Measurements from ENCODE around the gene INPP5A.

DNA sequence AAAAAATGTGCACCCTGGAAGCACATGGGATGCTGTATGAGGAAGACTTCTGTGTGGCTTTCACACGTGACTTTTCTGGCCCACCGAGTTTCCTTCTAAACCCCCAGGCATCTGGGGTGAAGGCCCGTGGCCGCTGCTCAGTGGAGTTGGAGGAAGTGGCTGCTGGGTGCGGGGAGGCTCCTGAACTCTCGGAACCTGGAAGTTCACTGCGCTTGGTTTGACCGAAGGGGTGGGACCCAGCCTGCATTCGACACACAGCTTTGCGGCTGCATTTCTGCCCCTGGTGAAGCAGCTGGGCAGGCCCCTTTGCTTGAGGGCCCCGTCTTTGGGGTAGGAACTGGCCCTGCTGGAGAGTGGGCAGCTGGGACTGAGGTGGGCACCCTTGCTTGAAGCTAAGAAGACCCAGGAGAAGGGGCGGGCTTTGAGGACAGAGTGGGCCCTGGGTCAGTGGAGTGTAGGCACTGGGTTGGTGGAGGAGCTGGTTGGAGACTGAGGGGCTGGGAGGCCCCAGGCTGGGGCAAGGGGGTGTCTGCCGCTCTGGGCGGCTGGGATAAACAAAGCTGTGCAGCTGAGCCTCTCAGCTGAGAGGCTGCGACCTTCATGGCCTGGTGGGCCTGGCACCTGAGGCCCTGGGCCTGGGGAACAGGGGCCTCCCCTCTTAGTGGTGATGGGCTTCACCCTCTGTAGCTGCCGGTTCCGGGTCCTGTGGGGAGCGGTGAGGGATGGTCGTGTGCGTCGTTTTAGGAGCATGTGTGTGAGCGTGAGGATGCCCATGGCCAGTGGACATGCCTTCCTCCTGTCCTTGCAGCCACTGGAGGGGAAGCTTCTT, 78.0 kb downstream of the INPP5A start:
- TF ChIP-seq, protein P1, sequence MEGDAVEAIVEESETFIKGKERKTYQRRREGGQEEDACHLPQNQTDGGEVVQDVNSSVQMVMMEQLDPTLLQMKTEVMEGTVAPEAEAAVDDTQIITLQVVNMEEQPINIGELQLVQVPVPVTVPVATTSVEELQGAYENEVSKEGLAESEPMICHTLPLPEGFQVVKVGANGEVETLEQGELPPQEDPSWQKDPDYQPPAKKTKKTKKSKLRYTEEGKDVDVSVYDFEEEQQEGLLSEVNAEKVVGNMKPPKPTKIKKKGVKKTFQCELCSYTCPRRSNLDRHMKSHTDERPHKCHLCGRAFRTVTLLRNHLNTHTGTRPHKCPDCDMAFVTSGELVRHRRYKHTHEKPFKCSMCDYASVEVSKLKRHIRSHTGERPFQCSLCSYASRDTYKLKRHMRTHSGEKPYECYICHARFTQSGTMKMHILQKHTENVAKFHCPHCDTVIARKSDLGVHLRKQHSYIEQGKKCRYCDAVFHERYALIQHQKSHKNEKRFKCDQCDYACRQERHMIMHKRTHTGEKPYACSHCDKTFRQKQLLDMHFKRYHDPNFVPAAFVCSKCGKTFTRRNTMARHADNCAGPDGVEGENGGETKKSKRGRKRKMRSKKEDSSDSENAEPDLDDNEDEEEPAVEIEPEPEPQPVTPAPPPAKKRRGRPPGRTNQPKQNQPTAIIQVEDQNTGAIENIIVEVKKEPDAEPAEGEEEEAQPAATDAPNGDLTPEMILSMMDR (conservative IDR thresholded peaks at IDR 0.05; ENCODE audit: low read length), result no peak
- no peak for TF ChIP-seq EZH2phosphoT487 (IDR thresholded peaks at IDR 0.05; ENCODE audit: borderline replicate concordance)

All from Loucy (cell line).